Stimulated activated CD4-positive, alpha-beta T cell treated with anti-CD3 and anti-CD28 coated beads, Interleukin-2, amount 100 ng/mL, for 48 hours (primary cell): ENCODE results near the gene ZMYND10.
A peak's percentile ranks its signal among the peaks of the same experiment; 100 is the strongest.

Source experiments
- DNase-seq, 2 donors: peaks; one replicate each; pipeline ENCODE4 v3.0.0-alpha.2; 2020

The ZMYND10 gene

DNA sequence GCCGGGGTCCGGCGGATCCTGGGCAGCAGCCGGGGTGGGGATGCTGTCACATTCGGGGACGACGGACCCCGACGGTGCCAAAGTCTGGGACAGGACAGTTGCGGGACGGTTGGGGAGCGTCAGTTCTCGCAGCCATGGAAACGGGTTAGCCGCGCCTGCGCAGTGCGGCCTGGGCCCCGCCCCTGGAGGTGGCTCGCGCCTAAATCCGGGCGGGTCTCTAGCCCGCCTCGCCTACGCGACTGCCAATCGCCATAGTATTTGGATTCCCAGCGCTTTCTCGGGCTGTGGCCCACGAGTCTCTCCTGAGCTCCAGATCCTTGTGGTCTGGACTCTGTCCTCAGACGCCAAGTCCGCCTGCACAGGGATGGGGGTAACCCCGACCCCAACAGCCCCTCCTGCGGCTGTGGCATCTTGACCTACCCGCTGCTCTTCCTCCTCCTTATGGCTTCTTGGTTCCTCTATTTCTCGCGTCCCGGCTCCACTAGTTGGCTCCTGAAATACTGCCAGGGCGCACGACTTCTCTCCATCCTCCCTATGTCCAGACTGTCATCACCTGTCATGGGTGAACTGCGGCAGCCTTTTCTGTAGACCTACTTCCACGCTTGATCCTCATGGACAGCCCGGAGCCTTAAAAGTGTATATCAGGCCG, at the start of gene ZMYND10:
TSS of gene ZMYND10 (minus strand) at position 147 of the 649 bp plus-strand sequence. CDS start 153 bp downstream, outside the sequence.
- peak; percentile 77 to 78 for DNase-seq

GRCh38 chr3:50393061-50393460, 47.5 kb upstream of the ZMYND10 start:
- no peak for DNase-seq

- no peak for DNase-seq
These were observed 46.7 kb upstream of the ZMYND10 start for GRCh38 chr3:50392101-50392715.

GRCh38 chr3:50390508-50391224, 45.1 kb upstream of the ZMYND10 start:
- no peak for DNase-seq

DNA sequence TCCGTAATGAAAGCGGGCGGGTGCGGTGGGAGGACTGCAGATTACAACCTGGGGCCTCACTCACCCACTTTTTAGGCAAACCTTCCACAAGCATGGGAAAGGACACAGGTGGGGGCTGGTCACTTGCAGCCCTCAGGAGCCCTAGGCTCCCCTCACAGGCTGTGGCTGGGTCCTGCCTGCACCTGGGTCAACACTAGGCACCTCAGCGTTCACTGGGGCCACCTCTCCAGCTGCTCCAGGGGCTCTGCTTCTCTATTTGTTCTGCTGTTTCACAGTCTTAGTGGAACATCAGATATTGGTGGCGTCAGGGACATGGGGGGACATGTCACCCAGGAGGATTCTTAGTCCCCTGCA, 43.9 kb upstream of the ZMYND10 start:
- DNase-seq: no peak

- DNase-seq: no peak
These were observed 43.3 kb upstream of the ZMYND10 start for GRCh38 chr3:50388720-50389413.

DNA sequence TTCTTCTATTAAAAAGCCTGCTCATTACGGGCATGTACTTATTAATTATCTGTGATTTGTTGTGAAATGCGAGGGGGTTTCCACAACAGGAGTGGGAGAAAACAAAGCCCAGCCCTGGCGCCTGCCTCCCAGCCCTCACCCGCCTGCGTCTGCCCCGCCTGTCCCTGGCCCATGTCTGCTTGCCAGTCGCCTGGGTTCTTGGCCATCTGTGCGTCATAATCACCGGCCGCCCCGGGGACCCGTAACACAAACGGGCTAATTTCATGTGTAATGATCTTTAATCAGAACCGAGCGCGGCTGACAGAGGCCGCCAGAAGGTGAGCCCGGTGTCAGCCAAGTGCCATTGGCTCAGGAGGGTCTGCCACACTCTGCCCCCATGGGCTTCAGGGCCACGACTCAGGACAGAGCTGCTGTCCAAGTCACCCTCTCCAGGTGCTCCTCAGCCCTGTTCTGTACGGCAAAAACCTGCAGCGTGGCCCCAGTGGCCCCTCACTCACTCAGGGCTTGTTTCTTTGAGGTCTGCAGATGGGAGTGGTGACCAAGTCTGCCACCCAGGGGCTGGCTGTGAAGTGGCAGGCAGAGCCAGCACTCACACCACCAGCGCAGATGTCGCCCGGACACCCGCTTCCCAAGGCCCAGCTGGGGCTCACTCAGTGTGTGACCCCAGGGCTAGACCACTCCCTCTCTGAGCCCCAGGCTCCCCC, 42.6 kb upstream of the ZMYND10 start:
- DNase-seq: no peak

DNA sequence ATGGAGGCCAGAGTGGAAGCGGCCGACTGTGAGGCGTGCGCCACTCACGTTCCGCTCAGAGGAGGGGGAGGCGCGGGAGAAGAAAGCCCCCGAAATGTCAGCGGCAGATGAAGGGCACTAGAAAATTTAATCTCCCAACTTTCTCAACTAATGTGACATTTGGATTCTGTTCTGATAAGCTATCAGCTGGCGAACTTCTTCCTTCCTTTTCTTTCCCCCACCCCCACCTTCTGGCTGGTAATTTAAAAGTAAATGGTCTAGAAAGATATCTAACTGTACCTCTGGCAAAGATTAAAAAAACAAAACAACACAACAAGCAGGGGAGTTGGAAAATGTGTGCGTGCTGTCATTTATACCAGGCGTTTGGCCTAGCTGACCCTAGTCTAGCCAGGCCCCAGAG, 40.2 kb upstream of the ZMYND10 start:
- no peak for DNase-seq

- no peak for DNase-seq
These were observed 38.2 kb upstream of the ZMYND10 start for GRCh38 chr3:50383750-50384149.

DNA sequence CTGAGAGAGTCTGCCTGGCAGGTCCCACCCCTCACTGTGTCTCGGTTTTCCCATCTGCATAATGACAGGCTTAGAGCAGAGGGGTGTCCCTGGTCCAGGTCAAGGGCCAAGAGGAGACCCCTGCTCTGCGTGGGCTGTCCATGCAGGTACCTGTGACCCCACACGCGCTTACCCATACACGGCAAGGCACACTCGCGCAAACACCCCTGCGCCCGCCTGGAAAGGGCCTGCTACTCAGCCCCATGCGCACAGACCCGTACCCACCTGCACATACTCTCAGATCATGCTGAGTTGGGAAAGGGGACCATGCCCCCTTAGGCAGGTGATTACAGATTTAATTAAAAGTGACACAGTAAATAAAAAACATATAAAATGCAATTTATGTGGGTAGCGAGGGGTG, 37.2 kb upstream of the ZMYND10 start:
- DNase-seq: no peak

- DNase-seq: no peak
These were observed 35.9 kb upstream of the ZMYND10 start for GRCh38 chr3:50381383-50381782.

- no peak for DNase-seq
These were observed 35.0 kb upstream of the ZMYND10 start for GRCh38 chr3:50380405-50381085.

DNA sequence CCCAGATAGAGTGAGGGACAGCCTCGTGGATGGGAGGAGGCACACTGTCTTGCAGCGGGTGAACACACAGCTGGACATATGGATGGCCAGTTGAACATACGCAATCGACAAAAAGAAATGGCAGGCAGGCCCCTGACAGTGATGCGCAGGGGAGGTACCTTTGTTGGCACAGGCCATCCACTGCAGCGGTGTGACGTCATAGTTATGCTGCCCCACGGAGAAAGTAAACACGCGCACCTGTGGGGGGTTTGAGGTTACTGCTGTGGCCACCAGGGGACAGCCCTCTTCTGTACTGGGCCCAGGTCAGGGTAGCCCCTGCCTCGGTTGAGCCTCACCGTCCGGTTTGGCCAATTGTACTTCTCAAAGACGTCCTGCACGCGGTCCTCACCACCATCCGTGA, 33.2 kb upstream of the ZMYND10 start:
- DNase-seq: no peak

GRCh38 chr3:50378024-50378423, 32.5 kb upstream of the ZMYND10 start:
- no peak for DNase-seq

DNA sequence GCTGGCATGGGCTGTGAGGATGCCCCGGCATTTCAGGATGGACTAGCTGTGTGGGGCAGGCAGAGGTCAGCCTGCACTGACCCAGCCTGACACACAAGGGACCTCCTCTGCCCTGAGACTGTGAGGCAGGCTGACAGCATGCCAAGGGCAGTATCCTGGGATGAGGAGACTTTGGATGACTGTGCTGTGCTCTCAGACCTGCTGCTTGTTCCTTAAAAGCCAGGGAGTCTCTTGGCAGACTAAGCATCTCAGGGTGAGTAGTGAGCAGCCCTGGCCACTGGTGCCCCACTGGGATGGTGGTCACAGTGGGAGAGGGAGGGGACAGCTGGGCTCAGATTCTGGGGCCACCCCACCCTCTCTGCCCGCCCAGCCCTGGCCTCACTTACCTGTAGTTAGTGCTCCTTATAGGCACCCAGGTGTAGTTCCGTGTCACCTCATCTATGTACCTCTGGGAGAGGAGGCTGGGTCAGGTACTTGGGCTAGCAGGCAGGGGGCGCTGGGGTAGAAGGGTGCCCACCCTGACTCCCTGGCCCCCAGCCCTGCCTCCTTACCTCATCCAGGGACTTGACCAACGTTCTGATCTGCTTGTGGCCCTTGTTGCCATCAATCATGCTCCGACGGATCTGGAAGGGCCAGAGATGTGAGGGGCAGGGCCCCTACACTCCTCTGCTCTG, 29.9 kb upstream of the ZMYND10 start:
- no peak for DNase-seq

DNA sequence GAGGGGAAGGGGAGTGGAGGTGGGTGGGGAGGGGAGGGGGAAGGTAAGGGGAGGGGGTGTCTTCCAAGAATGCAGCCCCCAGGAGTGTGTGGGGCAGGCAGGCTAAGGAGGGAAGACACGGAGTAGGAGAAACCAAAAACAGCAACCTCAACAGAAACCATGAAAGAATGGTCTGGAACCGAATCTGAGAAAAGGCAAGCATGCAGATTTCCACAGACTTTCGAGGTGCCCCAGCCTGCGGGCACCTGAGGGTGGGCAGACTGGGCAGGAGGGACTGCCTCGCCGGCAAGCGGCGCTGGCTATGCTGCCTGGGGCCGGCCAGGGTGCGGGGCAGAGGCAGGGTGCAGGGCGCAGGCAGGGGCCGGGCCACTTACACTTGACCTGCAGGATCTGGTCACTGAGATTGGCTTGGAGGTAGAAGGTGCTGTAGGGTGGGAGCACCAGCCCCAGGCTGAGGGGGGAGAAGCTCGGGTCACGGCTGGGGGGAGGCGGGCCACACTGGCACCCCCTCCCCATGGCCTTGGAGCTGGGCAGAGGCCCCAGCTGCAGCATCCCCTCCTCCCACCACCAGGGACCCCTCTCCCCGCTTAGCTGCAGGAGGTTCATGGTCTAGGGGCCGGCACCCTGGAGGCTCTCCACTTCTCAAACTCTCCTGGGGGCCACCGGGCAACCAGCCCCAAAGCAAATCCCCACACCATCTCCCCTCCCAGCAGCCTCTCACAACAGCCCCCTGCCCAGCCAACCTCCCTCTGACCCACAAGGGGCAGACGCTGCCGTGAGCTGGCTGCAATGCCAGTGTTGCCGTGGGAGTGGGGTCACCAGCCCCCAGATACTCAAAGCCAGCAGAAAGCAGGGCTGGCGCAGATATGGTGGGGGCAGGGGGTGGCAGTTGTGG, 29.1 kb upstream of the ZMYND10 start:
- DNase-seq: no peak

DNA sequence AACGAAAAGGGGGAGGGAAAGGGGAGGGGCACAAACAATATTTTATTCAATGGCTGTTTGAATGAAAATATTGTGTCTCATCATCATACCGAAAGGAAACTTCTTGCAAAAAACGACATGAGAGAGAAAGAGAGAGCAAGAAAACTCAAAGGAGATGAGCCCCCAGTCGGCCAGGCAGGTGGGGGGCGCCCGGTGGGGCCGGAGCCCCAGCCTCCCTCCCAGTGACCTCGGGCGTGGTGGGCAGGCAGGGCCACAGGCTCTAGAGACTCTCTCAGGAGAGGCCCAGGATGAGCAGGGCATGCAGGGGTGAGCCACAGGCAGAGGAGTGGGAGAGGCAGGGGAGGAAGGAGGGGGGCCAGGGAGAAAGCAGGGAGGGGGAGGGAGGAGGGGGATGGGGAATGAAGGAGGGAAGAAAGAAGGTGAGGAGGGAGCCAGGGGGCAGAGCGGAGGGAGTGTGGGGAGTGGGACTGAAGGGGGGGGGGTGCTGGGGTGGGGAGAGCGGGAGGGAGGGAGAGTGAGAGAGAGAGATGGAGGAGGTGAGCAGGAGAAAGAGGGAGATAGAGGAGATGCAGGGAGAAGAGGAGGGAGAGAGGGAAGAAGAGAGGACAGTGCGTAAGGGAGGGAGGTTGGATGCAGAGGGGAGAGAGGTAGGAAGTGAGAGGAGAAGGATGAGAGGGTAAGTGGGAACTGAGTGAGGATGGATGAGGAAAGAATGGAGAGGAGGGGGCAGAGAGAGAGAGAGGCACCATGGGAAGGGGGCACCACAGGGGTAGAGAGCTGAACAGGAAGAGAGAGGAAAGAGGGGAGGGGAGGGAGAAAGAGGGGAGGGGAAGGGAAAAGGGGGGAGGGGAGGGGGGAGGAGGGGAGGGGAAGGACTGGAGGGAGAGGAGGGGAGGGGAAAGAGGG, 27.9 kb upstream of the ZMYND10 start:
- DNase-seq: no peak

- no peak for DNase-seq
These were observed 26.8 kb upstream of the ZMYND10 start for GRCh38 chr3:50372349-50372748.

DNA sequence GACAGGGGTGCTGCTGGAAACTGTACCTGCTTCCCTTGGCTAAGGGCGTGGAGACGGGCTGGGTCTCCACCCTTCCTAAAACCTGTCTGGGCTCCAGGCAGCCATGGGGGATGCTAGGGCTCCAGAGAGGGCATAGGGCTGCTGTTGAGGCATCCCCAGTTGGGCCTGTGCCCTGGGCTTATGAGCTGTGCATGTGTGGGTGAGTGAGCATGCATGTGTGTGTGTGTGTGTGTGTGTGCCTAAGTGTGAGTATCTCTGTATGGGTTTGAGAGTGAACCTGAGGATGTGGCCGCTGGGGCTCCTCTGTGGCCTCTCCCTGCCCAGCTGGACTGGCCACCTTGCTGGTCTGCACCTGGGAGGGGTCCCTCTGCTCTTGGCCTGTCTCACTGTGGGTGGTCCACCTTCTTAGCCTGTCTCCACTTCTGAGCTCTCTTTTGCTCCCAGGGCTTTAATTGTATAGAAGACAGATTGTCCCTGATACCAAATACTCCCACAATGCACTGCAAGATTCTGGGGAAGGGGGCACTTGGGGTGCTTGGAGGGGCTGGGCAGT, 25.7 kb upstream of the ZMYND10 start:
- DNase-seq: no peak
